HG03378 (cell line): Measurements from ENCODE around the gene ADRA2C.

ENCODE experiments used
- ATAC-seq: cut with Tn5 transposase; IDR thresholded peaks from one replicate; pipeline ENCODE4 v1.9.1; 2021; ENCODE audit warnings: mild to moderate bottlenecking, moderate library complexity; ENCODE audit not compliant: unreplicated experiment

ADRA2C gene

DNA sequence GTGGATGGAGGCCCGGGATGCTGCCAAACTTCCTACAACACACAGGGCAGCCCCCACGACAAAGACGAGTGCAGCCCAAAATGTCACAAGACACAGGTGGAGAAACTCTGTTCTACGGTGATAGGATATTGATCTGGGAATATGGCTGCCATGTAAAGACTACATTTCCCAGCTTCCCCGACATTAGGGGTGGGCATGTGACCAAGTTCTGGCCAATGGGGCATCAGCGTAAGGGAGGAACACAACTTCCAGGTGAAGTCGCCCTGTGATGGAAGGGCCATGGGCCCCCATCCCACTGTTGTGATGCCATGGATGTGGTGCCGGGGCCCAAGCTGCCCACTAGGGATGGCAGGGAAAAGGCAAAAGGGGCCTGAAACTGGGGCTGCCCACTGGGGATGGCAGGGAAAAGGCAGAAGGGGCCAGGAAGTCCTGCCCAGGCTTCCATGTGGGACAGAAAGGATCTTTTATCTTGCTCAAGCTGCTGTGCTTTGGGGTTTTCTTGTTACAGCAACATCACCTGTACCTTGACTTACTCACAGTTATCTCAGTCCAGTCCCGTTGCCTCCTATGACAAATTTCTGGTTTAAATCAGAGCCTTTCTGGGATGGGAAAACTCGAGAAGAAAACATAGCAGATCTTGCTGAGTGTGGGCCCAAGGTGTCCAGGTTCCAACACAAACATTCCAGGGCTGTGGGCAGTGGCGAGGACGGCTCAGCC is 9.7 kb upstream of the ADRA2C start:
- ATAC-seq = no peak

DNA sequence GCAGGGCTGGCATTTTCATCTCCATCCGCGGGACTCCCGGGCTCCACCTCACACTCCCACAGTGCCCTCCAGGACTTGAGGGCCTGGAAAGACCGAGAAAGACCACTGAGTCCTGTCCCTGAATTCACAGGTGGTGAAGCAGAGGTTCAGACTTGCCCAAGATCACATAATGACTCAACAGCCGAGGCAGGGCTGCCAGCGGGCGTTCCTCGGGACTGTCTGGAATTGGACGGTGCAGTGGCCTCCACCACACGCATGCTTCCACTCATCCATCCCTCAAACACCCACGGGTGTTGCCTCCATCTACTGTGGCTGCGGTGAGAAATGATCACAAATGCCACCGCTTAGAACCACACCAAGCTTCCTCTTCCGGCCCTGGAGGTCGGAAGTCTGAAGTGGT is 6.9 kb upstream of the ADRA2C start:
- no peak for ATAC-seq

DNA sequence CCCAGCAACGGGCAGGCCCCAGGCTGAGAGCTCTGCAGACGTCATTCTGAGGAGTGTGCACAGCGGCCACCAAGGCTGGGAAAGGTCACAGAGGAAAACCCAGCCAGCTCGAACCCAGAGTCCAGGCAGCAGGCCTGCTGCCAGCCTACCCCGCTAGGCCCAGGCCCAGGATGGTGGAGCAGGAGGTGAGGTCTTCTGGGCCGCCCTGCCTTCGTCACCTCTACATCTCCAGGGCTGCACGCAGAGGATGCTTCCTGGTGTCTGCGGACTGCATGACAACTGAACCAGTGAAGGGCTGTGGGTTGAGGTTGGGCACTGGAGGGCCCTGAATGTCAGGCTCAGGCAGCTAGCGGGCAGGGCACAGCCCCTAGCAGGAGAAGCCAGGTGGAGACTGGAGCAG is 5.8 kb upstream of the ADRA2C start:
- no peak for ATAC-seq

DNA sequence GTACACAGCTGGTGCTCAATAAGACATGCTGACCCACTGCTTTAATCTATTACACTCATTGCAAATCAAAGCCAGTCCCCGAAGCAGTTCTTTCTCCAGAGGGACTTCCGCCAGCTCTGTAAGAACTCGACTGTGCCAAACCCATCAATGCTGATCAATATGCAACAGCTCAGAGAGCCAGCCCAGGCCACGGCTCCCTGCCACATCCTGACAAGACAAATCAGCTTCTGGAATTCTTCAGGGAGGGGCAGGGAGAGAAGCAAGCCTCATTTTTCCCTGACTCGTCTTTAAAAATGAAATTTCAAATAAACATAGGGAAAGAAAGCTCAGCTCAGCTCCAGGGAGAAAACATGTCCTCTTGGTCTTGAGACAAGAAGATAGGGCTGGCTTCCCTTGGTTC is 5.3 kb upstream of the ADRA2C start:
- ATAC-seq = no peak

DNA sequence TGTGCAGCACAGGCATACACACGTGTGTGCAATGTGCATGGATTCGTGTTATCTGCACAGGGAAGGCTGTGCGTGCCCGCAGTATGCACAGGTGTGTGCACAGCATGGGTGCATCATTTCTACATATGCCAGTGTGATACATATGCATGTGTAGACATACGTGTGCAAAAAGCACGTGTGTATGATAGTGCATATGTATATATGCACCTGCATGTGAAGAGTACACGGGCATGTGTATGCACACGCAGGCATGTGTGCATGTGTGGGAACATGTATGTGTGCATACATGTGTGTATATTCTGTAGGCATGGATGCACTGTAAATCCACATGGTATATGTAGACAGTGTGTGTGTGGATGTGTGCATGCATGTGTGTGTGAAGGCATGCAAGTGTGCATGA is 3.9 kb upstream of the ADRA2C start:
- ATAC-seq = no peak

DNA sequence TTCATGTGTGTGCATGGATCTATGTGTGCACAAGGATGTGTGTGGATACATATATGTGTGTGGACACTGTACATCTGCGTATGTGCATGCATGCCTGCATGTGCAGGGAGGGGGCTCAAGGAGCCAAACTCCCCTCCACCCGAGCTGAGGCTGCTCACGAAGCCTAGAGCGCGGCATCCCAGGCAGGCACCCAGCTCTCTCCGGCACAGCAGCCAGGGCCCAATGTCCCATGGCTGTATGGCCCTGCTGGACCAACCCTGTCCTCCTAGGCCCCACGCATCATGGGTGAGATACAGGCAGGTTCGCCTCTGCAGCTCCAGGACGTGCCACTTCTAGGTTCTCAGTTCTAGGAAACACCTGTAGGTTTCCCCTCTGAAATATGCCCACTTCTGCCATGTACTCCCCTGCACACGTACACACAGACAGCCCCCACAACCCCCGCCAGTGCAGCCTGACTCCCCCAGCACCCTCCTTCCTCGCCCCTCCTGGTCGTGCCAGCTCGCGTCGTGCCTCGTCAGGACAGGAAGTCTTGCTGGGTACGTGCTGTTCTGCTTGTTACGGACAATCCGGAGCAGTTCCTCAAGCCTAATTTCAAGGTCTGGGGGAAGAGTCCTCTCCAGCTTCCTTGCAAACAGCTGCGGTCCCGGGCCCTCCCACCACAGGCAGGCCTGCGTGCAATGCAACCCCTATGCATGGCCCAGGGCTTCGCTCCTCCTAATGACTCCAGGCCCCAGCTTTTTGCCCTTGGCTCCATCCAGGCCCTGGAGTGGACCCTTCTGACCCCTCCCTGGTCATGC is 3.2 kb upstream of the ADRA2C start:
- no peak for ATAC-seq

DNA sequence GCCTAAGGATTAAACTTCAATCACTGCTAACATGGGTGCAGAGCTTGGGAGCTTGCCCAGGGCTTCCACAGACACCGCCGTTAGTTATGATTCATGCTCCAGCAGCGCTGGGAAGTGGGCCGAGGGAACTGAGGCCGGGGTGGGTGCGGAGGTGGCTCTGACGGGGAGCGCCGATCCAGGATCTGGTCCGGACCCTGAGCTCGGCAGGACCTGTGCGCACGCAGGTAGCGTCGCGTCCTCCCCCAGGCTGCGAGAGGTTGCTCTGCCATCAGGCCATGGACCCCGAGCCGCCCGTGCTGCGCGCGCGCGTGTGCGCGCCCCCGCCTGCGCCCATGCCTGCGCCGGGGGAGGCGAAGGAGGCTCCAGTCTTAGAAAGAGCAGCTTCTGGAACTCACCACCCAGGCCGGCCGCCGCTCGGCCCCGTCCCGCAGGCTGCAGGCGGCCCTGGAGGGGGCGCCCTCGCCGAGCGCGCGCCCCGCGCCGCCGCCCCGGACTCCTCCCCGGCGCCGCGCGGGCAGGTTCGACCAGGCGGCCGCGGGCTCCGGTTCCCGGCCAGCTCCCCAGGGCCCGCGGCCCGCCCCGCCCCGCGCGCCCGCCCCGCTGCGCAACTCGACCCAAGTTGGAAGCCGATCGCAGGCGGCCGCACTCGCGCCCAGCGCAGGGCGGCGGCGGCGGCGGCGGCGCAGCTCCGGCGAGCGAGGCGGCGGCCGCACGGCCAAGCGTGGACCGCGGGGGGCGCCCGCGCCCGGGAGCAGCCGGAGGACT is 732 bp upstream of the ADRA2C start:
- no peak for ATAC-seq

DNA sequence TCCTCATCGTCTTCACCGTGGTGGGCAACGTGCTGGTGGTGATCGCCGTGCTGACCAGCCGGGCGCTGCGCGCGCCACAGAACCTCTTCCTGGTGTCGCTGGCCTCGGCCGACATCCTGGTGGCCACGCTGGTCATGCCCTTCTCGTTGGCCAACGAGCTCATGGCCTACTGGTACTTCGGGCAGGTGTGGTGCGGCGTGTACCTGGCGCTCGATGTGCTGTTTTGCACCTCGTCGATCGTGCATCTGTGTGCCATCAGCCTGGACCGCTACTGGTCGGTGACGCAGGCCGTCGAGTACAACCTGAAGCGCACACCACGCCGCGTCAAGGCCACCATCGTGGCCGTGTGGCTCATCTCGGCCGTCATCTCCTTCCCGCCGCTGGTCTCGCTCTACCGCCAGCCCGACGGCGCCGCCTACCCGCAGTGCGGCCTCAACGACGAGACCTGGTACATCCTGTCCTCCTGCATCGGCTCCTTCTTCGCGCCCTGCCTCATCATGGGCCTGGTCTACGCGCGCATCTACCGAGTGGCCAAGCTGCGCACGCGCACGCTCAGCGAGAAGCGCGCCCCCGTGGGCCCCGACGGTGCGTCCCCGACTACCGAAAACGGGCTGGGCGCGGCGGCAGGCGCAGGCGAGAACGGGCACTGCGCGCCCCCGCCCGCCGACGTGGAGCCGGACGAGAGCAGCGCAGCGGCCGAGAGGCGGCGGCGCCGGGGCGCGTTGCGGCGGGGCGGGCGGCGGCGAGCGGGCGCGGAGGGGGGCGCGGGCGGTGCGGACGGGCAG is 792 bp downstream of the ADRA2C start:
- no peak for ATAC-seq

DNA sequence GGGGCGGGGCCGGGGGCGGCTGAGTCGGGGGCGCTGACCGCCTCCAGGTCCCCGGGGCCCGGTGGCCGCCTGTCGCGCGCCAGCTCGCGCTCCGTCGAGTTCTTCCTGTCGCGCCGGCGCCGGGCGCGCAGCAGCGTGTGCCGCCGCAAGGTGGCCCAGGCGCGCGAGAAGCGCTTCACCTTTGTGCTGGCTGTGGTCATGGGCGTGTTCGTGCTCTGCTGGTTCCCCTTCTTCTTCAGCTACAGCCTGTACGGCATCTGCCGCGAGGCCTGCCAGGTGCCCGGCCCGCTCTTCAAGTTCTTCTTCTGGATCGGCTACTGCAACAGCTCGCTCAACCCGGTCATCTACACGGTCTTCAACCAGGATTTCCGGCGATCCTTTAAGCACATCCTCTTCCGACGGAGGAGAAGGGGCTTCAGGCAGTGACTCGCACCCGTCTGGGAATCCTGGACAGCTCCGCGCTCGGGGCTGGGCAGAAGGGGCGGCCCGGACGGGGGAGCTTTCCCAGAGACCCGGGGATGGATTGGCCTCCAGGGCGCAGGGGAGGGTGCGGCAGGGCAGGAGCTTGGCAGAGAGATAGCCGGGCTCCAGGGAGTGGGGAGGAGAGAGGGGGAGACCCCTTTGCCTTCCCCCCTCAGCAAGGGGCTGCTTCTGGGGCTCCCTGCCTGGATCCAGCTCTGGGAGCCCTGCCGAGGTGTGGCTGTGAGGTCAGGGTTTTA is 1.5 kb downstream of the ADRA2C start:
- ATAC-seq = no peak

DNA sequence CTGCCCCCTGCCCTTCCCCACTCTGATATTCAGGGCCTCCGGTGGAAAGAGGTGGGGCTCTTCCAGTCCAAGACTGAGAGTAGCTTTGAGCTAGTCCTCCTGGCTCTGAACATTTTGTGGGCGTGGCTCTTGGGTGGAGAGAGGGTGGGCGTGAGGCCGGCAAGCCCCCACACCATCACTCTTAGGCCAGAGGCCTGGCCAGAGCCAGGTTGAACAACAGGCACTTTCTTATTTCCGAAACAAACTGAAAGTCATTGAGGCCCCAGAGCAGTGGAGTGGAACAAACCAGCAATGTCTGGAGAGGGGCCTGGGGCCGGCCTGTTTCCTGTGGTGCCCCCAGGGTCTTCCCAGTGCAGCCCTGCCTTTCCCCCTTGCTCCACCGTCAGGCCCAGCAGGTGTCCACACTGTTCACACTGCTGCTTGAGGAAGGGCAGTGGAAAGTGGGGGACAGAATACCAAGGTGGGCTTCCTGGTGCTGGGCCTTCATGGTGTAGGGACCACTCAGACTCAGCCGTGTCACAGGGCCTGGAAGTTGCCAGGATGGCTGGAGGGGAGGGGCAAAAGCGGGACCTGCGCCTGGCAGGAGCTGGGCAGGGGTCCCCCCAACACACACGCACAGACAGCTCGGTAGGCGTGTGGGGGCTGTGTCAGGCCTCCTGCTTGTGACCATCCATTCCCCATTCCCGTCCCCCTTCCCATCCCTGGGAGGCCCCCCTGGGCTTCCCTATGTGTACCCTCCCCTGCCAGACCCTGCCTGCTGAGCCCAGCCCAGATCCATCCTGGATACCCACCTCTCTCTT is 2.9 kb downstream of the ADRA2C start:
- no peak for ATAC-seq

DNA sequence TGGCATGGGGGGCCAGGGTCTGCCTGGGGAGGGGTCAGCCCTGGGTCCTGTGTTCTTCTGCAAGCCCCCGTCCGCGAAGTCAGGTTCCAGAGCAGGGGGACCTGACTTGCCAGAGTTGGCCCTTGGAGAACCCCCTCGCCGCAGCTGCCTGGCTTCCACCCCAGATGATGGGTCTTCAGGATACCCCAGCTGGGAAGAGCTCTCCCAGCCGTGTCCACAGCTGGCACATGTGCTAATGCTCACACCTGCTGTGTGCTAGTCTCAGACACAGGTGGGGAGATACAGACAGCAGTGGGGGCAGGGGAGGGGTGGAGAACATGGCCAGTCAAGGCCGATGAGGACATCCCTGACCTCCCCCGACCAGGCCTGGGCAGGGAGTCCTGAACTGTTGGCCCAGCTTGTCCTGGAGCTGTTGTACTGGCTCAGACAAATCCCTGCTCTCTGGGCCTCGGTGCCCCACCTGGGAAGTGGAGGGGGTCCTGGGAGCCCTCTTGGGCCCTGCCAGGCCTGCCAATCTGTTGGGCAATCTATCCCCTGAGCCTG is 3.5 kb downstream of the ADRA2C start:
- ATAC-seq = no peak

DNA sequence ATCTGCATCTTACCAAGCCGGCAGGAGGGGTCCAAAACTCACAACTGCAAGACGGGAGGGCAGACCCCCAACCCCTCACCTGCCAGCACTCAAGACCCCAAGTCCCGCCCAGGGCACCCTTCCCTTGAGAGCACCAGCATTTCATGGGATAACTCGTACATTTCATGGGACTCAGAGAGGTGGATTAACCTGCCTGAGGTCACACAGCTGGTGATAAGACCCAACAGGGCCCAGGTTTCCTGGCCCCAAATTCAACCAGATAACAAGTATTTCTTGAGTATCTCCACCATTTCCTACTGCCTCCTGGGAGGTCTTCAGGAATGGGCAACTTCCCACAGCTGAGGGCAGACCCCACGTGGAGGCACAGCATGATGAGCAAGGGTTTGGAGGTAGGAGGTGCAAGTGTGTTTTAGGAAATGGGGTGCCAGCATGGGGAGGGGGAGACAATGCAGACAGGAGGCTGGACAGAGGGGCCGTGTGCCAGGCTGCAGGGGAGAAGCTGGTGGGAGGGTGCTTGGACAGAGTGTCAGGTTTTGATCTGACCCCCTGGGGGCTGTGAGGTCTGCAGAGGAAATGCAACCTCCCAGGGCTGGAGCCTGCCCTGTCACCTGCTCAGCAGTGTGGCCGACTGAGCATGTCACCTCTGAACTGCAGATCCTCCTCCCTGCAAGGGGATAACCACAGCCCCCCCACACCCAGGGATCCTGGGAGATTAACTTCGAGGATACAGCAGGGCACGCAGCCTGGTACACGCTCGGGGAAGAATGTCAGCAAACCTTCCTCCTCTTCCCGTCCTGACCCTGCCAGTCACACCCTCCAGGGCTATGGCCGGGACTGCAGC is 4.4 kb downstream of the ADRA2C start:
- no peak for ATAC-seq

DNA sequence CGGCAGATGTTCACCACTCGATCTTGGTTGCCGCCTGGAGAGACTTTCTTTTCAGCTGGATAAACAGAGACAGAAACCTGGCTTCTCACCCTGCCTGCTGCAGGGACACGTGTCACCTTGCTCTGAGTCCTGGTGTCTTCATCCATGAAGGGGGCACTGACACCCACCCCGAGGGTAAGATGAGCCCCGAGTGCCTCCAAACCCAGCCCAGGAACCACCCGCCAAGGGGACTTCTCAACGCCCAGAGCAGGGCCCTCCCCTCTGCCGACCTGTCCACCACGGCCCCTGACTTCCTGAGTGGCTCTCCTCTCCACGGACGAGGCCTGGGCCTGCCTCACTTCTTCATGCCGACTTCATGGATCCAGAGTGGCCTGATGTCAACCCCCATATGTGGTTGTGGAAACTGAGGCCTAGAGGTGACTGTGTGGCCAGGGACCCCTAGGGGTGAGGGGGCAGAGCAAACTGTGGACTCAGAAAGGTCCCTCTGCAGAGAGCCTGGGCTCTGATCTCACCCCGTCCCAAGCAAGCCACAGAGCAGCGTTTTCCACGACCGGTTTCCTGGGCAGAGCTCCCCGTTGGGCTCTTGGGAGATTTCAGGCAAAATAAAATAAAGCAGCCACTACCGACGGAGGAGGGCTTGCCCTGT is 5.1 kb downstream of the ADRA2C start:
- no peak for ATAC-seq

DNA sequence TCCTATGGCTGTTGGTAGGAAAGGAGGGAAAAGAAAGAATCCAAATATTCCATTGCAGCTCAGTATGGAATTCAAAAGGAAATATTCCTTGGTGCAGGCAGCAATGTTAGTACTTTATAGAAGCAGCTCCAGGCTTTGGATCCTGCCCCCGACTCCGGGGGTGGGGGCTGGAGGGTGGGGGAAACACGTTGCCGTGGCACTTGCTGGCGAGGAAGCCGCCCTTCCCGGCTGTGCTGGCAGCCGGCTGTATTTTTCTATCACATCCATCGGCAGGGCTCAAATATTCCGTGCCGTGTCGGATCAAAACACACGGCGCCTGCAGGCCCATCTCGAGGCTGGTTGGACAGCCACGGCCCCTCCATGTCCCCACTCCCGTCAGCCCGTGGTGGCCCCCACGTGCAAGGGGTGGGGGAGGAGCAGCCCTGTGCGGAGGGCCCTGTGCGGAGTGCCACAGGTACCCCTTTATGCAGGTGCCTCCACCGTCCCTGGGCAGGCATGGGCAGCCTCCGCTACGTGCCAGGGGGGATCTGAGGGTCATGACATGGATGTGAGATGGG is 5.8 kb downstream of the ADRA2C start:
- no peak for ATAC-seq

DNA sequence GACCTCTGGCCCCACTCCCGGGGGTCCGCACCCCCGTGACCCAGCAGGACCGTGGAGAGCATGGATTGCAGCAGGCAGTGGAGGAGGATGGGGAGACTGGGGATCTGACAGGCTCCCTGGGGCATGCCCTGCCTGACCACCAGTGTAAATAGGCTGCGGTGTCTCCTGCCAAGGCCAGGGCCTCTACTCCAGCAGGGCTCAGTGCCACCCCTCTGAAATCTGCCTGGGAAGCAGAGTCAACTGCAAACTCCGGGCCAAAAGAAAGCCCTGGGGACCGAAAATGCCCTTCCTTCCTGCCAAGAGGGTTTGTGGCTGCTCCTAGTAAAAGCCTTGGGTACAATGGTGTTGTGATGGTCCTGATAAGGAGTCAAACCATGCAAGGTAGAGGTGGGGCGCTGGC is 6.4 kb downstream of the ADRA2C start:
- ATAC-seq = no peak

DNA sequence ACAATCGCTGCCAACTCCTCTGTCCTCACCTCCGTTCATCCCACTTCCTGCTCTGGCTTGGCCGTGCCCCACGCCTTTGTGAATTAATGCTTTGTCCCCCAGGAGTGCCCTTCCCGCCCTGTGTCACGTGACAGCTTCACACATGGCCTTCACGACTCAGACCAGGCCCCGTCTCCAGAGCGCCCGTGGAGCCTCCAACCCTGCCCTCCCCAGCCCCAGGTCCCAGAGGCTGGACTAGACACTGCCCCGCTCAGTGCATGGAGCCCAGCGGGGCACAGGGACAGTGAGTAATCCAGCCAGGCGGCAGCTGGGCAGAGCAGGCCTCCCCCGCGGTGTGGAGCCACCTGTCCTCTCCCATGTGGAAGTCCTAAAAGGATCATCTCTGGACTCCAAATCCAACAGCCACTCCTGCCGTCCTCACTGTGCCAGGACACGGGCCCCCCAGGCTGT is 7.4 kb downstream of the ADRA2C start:
- no peak for ATAC-seq

DNA sequence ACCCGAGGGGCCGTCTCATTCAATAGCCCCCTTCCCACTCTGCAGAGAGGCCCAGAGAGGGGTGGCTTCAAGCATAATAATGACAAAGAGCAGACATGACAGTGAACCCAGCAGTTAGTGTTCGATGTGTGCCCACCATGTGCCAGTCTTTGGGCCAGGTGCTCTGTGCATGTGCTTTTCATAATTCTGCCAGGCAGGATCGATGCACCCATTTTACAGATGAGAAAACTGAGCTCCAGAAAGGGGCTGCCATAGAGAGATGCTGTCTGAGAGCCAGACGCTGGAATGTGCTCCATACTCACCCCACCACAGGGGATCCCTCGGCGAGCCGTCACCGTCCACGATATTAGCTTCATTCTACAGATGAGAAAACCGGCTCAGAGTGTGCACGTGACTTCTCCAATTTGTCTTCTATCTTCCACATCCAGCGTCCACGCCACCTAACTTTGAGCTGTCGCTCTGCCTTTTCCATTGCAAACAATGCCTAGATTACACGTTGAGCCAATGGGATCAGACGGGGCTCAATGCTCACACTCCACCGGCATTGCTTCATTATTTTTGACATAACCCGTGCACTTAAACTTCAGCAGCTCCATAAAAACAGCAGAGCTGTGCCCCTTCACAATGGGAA is 8.2 kb downstream of the ADRA2C start:
- ATAC-seq = no peak
